Right lung (tissue), 5 donors: ENCODE results near the gene SFMBT2. TPM values are rescaled to one million over a fixed set of nuclear protein-coding genes. Genes with fewer than 3 reads are reported as not detected.

Experiments used
- DNase-seq, 2 donors: peaks; one replicate each; pipeline ENCODE4 v3.0.0-alpha.2; 2013
- polyA plus RNA-seq, 5 donors: library from polyadenylated mRNA; unstranded; fragments of 120-200 nt; gene quantifications; one replicate each; pipeline versions ENCODE4 v1.2.1 to v1.2.3, GENCODE V29; 2013; ENCODE audit warnings: inconsistent platforms in 1 of 5, low replicate concordance in 1 of 5; ENCODE audit not compliant: insufficient read length in 5 of 5, insufficient read depth in 1 of 5

The SFMBT2 gene
- polyA plus RNA-seq, 5 donors = 3.8 to 5.4 (median 4.4) TPM

DNA sequence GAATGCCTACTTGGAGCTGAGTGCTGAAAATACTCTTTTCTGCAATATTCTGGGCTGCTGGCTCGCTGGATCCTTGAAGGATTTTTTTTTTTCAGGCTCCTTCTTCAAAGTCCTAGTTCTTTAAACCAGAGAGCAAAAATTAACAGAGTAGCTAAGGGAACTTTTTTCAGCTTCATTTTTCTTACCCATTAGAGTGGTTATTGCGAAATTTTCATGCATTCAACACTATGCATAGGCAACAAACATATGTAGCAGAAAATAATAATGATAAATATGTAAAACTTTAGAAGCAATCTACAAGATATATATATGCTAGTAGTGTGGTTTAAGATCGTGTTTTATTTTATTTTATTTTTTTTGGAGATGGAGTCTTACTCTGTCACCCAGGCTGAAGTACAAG lies 264.6 kb downstream of the SFMBT2 start:
- DNase-seq = no peak

- no peak for DNase-seq
These were observed 274.8 kb downstream of the SFMBT2 start for GRCh38 chr10:7136016-7136415.

- DNase-seq = no peak
These were observed 275.6 kb downstream of the SFMBT2 start for GRCh38 chr10:7135188-7135587.

- DNase-seq = no peak
These were observed 276.4 kb downstream of the SFMBT2 start for GRCh38 chr10:7134448-7134847.

DNA sequence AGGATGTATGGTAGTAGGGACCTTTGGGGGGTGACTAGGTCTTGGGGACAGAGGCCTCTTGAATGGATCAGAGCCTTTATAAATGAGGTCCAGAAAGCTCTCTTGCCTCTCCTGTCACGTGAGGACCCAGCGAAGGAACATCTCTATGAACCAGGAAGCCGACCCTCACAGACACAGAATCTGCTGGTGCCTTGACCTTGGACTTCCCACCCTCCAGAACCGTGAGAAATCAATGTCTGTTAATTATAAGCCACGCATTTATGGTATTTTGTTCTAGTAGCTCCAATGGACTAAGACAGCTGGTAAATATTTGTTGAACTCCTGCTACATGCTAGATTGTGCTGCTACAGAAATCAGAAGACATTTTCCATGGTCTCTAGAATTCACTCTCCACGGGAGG lies 276.9 kb downstream of the SFMBT2 start:
- no peak for DNase-seq

DNA sequence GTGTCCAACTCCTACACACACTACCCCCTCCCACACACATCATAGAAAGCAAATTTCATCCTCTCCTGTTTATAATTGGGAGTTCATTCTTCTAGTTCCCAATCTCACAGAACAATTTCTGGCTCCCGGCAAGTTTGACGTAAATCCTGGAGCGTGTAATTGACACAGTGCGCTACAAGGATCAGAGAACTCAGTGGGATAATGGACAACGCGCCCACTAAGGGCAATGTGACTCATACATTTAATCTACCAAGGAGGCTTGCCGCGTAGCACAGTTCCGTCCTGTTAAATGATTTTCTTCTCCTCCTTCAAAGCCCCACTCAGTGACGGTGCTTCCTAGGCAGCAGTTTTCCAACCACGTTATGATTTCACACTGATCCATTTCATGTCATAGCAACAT lies 277.6 kb downstream of the SFMBT2 start:
- DNase-seq = no peak

GRCh38 chr10:7130191-7130911 lies 280.5 kb downstream of the SFMBT2 start:
- DNase-seq = no peak

DNA sequence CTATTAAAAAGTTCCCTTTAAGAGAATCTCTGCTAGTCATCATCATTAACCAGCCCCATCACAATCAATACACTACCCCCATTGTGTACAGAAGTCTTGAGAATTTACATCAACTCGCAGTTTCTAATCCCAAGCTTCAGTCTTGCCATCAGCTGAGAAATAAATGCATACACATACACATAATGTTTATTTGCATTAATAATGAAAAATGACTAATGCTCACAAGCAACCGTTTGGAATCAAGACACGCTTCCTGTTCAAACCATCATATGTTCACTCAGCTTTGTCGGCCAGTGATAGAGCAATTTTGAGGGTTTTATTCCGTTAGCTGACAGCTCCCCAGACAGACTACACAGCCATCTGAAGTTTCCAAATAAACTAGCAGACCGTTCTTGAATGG lies 287.1 kb downstream of the SFMBT2 start:
- no peak for DNase-seq

GRCh38 chr10:7122561-7122960 lies 288.3 kb downstream of the SFMBT2 start:
- DNase-seq = no peak

DNA sequence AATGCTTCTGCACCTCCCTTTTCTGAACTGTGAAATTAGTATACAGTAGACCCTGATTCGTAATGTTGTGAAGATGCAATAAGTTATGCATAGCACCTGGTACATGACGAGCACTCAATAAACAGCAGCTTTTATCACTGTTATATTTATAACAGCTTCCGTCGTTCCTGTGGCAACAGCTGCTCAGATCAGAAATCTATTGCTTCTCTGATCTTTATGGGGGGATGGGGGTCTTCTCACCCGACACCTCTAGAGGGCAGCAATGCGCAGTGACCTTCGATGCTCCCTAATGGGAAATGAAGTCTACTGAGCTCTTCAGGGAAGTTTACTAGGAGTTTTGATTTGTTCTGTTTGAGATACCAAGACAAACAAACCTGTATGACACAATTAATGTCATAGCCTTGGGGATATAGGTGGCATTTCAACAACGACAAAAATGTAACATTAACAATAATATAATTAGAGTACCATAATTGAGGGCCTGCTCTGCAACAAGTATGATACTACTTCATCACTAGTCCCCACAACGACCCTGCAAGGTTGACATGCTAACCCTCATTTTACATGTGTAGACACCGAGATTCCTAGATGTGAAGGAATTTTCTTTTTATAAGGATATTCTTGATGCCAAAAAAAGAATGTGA lies 289.6 kb downstream of the SFMBT2 start:
- DNase-seq = peak; percentile 34 to 43

- no peak for DNase-seq
These were observed 291.4 kb downstream of the SFMBT2 start for GRCh38 chr10:7119325-7120015.

- DNase-seq = no peak
These were observed 292.8 kb downstream of the SFMBT2 start for GRCh38 chr10:7117806-7118674.

- DNase-seq = no peak
These were observed 293.5 kb downstream of the SFMBT2 start for GRCh38 chr10:7117177-7117799.

- DNase-seq = no peak
These were observed 299.3 kb downstream of the SFMBT2 start for GRCh38 chr10:7111561-7111960.

DNA sequence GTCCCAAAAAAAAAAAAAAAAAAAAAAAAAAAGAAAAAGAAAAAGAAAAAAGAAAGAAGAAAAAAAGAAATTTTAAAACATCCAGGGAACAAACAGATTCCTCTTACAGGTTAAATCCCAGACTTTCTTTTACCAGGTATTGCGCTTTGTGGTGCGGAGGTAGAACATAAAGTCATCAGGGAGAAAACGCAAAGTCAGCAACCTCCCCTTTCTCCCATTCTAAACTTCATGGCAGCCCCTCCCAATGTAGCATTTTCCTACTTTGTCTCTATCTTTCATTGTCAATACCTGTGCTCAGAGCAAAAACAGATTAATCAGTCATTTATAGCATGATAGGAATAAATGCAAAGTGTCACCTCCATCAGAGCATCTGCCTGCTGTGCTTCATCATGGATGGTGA lies 299.7 kb downstream of the SFMBT2 start:
- DNase-seq = no peak
